GM18868 (cell line): ENCODE measurements around the gene REC114.
"Not testable (repeated sequence)": the region's sequence is repeated elsewhere in the genome, so short reads cannot be mapped to it uniquely, and the experiment has no call there.

ENCODE experiments used
- ATAC-seq: cut with Tn5 transposase; IDR thresholded peaks from one replicate; pipeline ENCODE4 v1.9.1; 2021; ENCODE audit warnings: mild to moderate bottlenecking, moderate library complexity; ENCODE audit not compliant: unreplicated experiment

The REC114 gene

DNA sequence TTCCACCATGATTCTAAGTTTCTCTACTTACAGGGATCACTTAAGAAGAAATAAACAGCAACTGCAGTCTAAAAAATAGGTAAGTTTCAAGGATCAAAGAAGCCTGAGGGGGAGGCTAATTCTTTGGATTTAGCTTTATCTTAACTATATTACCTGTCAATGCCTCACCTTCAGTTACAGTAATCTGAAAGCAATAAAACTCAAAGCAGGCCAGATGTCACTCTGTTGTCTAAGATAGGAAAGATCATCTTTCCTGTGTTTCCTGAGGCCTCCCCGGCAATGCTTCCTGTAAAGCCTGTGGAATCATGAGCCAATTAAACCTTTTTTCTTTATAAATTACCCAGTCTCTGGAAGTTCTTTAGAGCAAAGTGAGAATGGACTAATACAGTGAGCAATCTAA lies 130.1 kb downstream of the REC114 start:
- no peak for ATAC-seq

GRCh38 chr15:73573572-73573971 lies 130.6 kb downstream of the REC114 start:
- ATAC-seq: no peak

DNA sequence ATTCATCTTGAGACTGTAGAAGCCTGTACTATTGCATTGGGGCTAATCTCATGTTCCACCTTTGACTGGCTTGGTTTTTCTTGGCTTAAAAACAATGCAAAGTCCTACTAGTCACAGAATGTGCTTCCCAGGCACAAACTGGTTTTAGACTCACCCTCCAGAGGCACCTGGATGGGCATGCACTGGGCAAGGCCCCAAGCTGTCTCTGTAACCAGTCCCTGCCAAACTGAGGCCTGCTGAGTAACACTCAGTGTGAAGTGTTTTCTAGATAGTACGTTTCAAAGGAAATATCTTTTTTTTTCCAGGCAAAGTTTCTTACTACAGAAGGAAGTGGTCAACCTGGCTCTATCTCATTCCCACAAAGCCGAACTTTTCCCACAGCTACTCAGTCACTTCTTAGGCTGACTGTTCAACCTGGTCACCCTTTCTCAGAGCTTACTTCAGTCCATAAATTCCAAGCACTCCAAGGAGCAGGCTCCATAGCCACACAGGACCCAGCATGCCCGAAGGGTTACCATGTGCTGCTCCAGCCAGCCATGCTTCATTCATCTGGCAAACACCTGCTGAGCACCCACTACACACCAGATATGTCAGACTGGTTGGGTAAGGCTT lies 132.8 kb downstream of the REC114 start:
- ATAC-seq: no peak

DNA sequence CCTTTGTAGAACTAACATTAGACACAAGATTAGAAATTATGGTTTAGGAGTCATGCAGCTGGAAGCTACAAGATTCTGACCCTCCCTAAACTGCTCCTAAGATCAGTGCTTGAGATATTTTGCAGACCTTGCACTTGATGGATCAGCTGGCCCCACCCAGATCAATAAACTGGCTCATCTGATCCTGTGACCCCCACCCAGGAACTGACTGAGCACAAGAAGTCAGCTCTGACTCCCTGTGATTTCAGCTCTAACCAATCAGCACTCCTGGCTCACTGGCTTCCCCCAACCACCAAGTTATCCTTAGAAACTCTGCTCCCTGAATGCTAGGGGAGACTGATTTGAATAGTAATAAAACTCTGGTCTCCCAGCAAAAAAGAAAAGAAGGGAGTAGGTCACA lies 134.6 kb downstream of the REC114 start:
- not testable (repeated sequence) for ATAC-seq

GRCh38 chr15:73578026-73578425 lies 135.1 kb downstream of the REC114 start:
- ATAC-seq: no peak

DNA sequence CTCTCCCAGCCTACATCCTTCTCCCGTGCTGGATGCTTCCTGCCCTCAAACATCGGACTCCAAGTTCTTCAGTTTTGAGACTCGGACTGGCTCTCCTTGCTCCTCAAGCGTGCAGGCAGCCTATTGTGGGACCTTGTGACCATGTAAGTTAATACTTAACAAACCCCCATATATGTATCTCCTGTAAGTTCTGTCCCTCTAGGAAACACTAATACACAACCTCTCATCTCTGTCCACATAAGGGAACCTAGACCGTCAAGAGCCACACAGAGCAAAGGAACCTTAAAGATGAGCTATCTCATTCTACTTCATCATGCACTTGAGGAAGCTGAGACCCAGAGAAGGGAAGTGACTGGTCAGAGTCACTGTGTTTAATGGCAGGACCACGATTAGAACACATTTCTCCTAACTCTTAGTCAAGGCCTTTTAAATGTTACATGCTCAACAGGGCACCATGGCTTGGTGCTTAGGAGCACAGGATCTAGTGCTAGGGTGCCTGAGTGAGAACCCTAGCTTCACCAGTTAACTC lies 140.0 kb downstream of the REC114 start:
- no peak for ATAC-seq

GRCh38 chr15:73583544-73583943 lies 140.6 kb downstream of the REC114 start:
- no peak for ATAC-seq

- ATAC-seq: no peak
Measured at GRCh38 chr15:73584699-73585420, 141.9 kb downstream of the REC114 start.

DNA sequence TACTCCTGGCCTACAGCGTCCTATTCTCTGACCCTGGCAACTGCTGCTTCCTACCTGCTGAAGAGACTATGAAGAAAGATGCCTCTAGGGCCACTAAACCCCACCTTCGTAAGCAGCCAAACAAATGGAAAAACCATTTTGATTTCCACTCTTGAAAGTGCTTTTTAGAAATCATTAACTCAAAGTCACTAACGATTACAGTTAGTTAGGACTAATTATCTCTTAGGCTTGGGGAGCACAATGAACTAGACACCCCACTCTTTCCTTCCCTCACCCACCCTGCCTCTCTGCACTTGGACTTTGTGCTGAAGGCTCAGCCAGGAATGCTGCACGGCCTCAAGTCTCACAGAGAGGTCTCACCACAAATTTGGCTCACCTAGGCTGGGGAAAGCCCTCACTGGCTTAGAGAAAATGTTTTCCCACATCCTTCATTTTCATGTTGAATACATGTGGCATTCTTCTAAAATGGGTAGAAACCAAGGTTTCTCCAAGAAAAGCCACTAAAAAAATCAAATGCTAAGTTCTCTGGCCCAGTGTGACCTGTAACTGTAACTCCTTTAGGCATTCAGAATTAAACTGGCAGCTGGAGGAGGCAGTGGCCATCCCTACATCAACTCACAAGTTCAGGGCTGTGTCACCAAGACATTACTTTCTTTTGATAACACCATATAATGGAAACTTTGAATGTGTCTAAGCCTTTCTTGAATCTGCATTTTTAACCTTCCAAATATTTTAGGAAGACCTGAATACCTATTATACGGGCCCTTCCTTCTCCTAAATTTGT lies 143.1 kb downstream of the REC114 start:
- ATAC-seq: no peak

GRCh38 chr15:73589766-73590165 lies 146.8 kb downstream of the REC114 start:
- no peak for ATAC-seq

DNA sequence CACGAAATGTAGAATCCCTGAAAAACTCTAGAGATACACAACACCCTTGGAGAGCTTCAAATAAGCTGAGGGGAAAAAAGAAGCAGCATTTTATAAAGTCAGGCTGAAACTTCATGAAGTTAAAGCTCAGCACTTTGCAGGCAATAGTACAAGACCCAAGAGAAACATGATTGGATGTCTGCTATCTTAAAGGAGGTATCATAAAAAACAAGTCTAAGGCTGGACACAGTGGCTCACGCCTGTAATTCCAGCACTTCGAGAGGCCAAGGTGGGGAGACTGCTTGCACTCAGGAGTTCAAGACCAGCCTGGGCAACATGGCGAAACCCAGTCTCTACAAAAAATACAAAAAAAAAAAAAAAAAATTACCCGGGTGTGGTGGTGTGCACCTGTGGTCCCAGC lies 147.3 kb downstream of the REC114 start:
- no peak for ATAC-seq

- ATAC-seq: no peak
Measured at GRCh38 chr15:73593304-73594074, 150.5 kb downstream of the REC114 start.

DNA sequence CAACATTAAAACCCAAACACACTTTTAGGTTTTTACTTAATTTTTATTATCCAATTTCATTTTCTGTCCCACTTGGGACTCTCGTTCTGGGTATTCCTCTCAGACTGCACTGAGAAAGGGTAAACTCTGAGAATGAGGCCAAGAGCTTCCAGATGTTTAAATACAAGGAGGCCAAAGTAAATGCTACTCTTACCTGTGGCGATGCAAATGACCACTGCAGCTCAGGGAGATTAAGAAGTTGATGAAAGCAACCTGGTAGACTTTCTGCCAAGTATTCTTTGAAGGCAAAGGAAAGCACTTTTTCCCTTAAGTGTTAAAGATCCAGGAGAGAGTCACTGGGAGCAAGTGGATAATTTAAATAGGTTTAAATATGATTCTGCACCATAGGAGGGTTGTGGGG lies 151.1 kb downstream of the REC114 start:
- no peak for ATAC-seq

DNA sequence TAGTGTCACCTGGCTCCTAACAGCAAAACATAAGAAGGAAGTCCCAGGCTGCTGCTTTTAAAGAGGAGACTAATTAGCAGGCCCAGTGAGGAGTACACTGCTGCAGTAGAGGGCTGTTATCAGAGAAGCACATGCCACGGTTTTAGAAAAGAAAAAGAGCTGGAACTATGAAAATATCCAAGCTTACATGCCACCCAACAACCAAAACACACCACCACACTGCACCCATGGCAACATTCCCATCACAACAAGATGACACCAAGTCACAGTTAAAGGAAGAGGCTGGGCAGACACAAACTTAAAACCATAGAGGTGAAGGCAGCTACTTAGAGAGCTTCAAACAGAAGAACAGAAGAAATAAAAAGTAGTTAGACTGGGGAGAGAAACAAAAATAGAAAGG lies 153.2 kb downstream of the REC114 start:
- ATAC-seq: no peak

- ATAC-seq: no peak
Measured at GRCh38 chr15:73597036-73597638, 154.2 kb downstream of the REC114 start.

GRCh38 chr15:73598530-73599160 lies 155.7 kb downstream of the REC114 start:
- no peak for ATAC-seq

DNA sequence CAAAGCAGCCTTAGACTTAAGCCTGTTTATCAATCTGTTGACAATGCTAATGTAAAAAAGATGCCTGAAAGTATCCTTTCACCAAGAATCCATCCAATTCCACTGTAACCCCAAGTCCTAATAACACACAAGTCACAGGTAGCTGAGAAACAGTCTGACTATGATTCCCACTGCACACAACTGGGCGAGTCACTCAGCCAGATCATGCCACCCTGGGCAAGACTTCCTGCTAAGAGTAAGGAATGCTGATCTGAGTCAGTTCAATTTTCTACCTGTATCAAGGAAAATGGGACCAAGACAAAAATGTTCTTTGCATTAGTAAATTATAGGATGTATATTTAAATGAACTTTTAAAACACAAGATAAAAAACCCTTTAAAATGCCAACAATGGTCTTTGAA lies 157.0 kb downstream of the REC114 start:
- ATAC-seq: no peak

GRCh38 chr15:73600413-73601335 lies 157.7 kb downstream of the REC114 start:
- no peak for ATAC-seq
